ENCODE measurements around the gene RECK.
"Not testable (repeated sequence)": the region's sequence is repeated elsewhere in the genome, so short reads cannot be mapped to it uniquely, and the experiment has no call there.

The RECK gene

GRCh38 chr9:36120705-36121104 is 84.0 kb downstream of the RECK start:
- Histone ChIP-seq H3K4me1 (ENCODE audit: control insufficient read depth in 2 of 2, insufficient read depth in 2 of 2, low read length in 2 of 2) (peaks cover 4 to 14% of the 10 kb centered on the region in 2 donors), H3K27ac (ENCODE audit: low read depth in 2 of 2, low read length in 2 of 2) (no peak overlapping the region), H3K27me3 (ENCODE audit: control insufficient read depth in 2 of 2, insufficient read depth in 2 of 2, low read length in 2 of 2) (no peaks in the 10 kb centered on the region), H3K36me3 (ENCODE audit: control insufficient read depth in 2 of 2, insufficient read depth in 2 of 2, low read length in 2 of 2) (peaks cover 0 to 8% of the 10 kb centered on the region in 2 donors), H3K9ac (ENCODE audit: low read depth in 1 of 2, low read length in 2 of 2) (no peak overlapping the region), H3K4me3 (ENCODE audit: low read length in 2 of 2) (no peak overlapping the region), H3K9me3 (ENCODE audit: control insufficient read depth in 2 of 2, low read length in 2 of 2) (no peaks in the 10 kb centered on the region)

- H3K36me3 ChIP-seq (ENCODE audit: control insufficient read depth in 2 of 2, insufficient read depth in 2 of 2, low read length in 2 of 2): peaks cover 0 to 8% of the 10 kb centered on the region in 2 donors
These were observed 85.3 kb downstream of the RECK start for GRCh38 chr9:36121971-36122370.

GRCh38 chr9:36123515-36123914 is 86.8 kb downstream of the RECK start:
- peaks cover 24 to 35% of the 10 kb centered on the region in 2 donors for H3K4me1 ChIP-seq (ENCODE audit: control insufficient read depth in 2 of 2, insufficient read depth in 2 of 2, low read length in 2 of 2)
- H3K9ac ChIP-seq (ENCODE audit: low read depth in 1 of 2, low read length in 2 of 2): no peak overlapping the region
- H3K9me3 ChIP-seq (ENCODE audit: control insufficient read depth in 2 of 2, low read length in 2 of 2): no peaks in the 10 kb centered on the region
- H3K36me3 ChIP-seq (ENCODE audit: control insufficient read depth in 2 of 2, insufficient read depth in 2 of 2, low read length in 2 of 2): peaks cover 0 to 8% of the 10 kb centered on the region in 2 donors
- no peak overlapping the region for H3K27ac ChIP-seq (ENCODE audit: low read depth in 2 of 2, low read length in 2 of 2)
- H3K27me3 ChIP-seq (ENCODE audit: control insufficient read depth in 2 of 2, insufficient read depth in 2 of 2, low read length in 2 of 2): no peaks in the 10 kb centered on the region
- no peak overlapping the region for H3K4me3 ChIP-seq (ENCODE audit: low read length in 2 of 2)

More at GRCh38 chr9:36121971-36122370, 85.3 kb downstream of the RECK start:
- no peaks in the 10 kb centered on the region for H3K27me3 ChIP-seq (ENCODE audit: control insufficient read depth in 2 of 2, insufficient read depth in 2 of 2, low read length in 2 of 2)
- H3K4me3 ChIP-seq (ENCODE audit: low read length in 2 of 2): no peak overlapping the region
- H3K4me1 ChIP-seq (ENCODE audit: control insufficient read depth in 2 of 2, insufficient read depth in 2 of 2, low read length in 2 of 2): peaks cover 13 to 23% of the 10 kb centered on the region in 2 donors
- no peak overlapping the region for H3K27ac ChIP-seq (ENCODE audit: low read depth in 2 of 2, low read length in 2 of 2)
- no peak overlapping the region for H3K9ac ChIP-seq (ENCODE audit: low read depth in 1 of 2, low read length in 2 of 2)
- H3K9me3 ChIP-seq (ENCODE audit: control insufficient read depth in 2 of 2, low read length in 2 of 2): no peaks in the 10 kb centered on the region

- Histone ChIP-seq H3K9ac (ENCODE audit: low read depth in 1 of 2, low read length in 2 of 2) (no peak overlapping the region), H3K4me3 (ENCODE audit: low read length in 2 of 2) (no peak overlapping the region), H3K9me3 (ENCODE audit: control insufficient read depth in 2 of 2, low read length in 2 of 2) (no peaks in the 10 kb centered on the region), H3K27ac (ENCODE audit: low read depth in 2 of 2, low read length in 2 of 2) (peak overlapping the region; percentile 82 to 87), H3K36me3 (ENCODE audit: control insufficient read depth in 2 of 2, insufficient read depth in 2 of 2, low read length in 2 of 2) (peaks cover 0 to 6% of the 10 kb centered on the region in 2 donors), H3K27me3 (ENCODE audit: control insufficient read depth in 2 of 2, insufficient read depth in 2 of 2, low read length in 2 of 2) (no peaks in the 10 kb centered on the region), H3K4me1 (ENCODE audit: control insufficient read depth in 2 of 2, insufficient read depth in 2 of 2, low read length in 2 of 2) (peaks cover 24 to 32% of the 10 kb centered on the region in 2 donors)
These were observed 88.5 kb downstream of the RECK start for GRCh38 chr9:36125062-36125855.

- H3K9me3 ChIP-seq (ENCODE audit: control insufficient read depth in 2 of 2, low read length in 2 of 2): no peaks in the 10 kb centered on the region
- H3K4me3 ChIP-seq (ENCODE audit: low read length in 2 of 2): peak overlapping the region in 1 of 2 donors; percentile 26
- peaks cover 24 to 32% of the 10 kb centered on the region in 2 donors for H3K4me1 ChIP-seq (ENCODE audit: control insufficient read depth in 2 of 2, insufficient read depth in 2 of 2, low read length in 2 of 2)
- no peaks in the 10 kb centered on the region for H3K27me3 ChIP-seq (ENCODE audit: control insufficient read depth in 2 of 2, insufficient read depth in 2 of 2, low read length in 2 of 2)
- peak overlapping the region in 1 of 2 donors; percentile 38 for H3K9ac ChIP-seq (ENCODE audit: low read depth in 1 of 2, low read length in 2 of 2)
- H3K36me3 ChIP-seq (ENCODE audit: control insufficient read depth in 2 of 2, insufficient read depth in 2 of 2, low read length in 2 of 2): peaks cover 0 to 6% of the 10 kb centered on the region in 2 donors
- peak overlapping the region; percentile 82 to 87 for H3K27ac ChIP-seq (ENCODE audit: low read depth in 2 of 2, low read length in 2 of 2)
These were observed 89.5 kb downstream of the RECK start for GRCh38 chr9:36126016-36126730.

GRCh38 chr9:36127652-36128244 is 91.0 kb downstream of the RECK start:
- Histone ChIP-seq H3K36me3 (ENCODE audit: control insufficient read depth in 2 of 2, insufficient read depth in 2 of 2, low read length in 2 of 2) (peaks cover 0 to 4% of the 10 kb centered on the region in 2 donors), H3K4me1 (ENCODE audit: control insufficient read depth in 2 of 2, insufficient read depth in 2 of 2, low read length in 2 of 2) (peaks cover 24 to 32% of the 10 kb centered on the region in 2 donors), H3K9me3 (ENCODE audit: control insufficient read depth in 2 of 2, low read length in 2 of 2) (no peaks in the 10 kb centered on the region), H3K27me3 (ENCODE audit: control insufficient read depth in 2 of 2, insufficient read depth in 2 of 2, low read length in 2 of 2) (no peaks in the 10 kb centered on the region), H3K4me3 (ENCODE audit: low read length in 2 of 2) (no peak overlapping the region), H3K9ac (ENCODE audit: low read depth in 1 of 2, low read length in 2 of 2) (no peak overlapping the region), H3K27ac (ENCODE audit: low read depth in 2 of 2, low read length in 2 of 2) (peak overlapping the region; percentile 82 to 87)

GRCh38 chr9:36128349-36128748 is 91.6 kb downstream of the RECK start:
- Histone ChIP-seq H3K36me3 (ENCODE audit: control insufficient read depth in 2 of 2, insufficient read depth in 2 of 2, low read length in 2 of 2) (no peaks in the 10 kb centered on the region), H3K27me3 (ENCODE audit: control insufficient read depth in 2 of 2, insufficient read depth in 2 of 2, low read length in 2 of 2) (no peaks in the 10 kb centered on the region), H3K27ac (ENCODE audit: low read depth in 2 of 2, low read length in 2 of 2) (peak overlapping the region; percentile 82 to 87), H3K9ac (ENCODE audit: low read depth in 1 of 2, low read length in 2 of 2) (no peak overlapping the region), H3K9me3 (ENCODE audit: control insufficient read depth in 2 of 2, low read length in 2 of 2) (no peaks in the 10 kb centered on the region), H3K4me1 (ENCODE audit: control insufficient read depth in 2 of 2, insufficient read depth in 2 of 2, low read length in 2 of 2) (peaks cover 24 to 32% of the 10 kb centered on the region in 2 donors), H3K4me3 (ENCODE audit: low read length in 2 of 2) (no peak overlapping the region)

GRCh38 chr9:36129139-36129538 is 92.4 kb downstream of the RECK start:
- H3K27me3 ChIP-seq (ENCODE audit: control insufficient read depth in 2 of 2, insufficient read depth in 2 of 2, low read length in 2 of 2): no peaks in the 10 kb centered on the region
- H3K27ac ChIP-seq (ENCODE audit: low read depth in 2 of 2, low read length in 2 of 2): no peak overlapping the region
- H3K9me3 ChIP-seq (ENCODE audit: control insufficient read depth in 2 of 2, low read length in 2 of 2): no peaks in the 10 kb centered on the region
- no peak overlapping the region for H3K9ac ChIP-seq (ENCODE audit: low read depth in 1 of 2, low read length in 2 of 2)
- no peak overlapping the region for H3K4me3 ChIP-seq (ENCODE audit: low read length in 2 of 2)
- no peaks in the 10 kb centered on the region for H3K36me3 ChIP-seq (ENCODE audit: control insufficient read depth in 2 of 2, insufficient read depth in 2 of 2, low read length in 2 of 2)
- peaks cover 24 to 32% of the 10 kb centered on the region in 2 donors for H3K4me1 ChIP-seq (ENCODE audit: control insufficient read depth in 2 of 2, insufficient read depth in 2 of 2, low read length in 2 of 2)

- not testable (repeated sequence) for H3K36me3 ChIP-seq (ENCODE audit: control insufficient read depth in 2 of 2, insufficient read depth in 2 of 2, low read length in 2 of 2); H3K4me3 ChIP-seq (ENCODE audit: low read length in 2 of 2); H3K27me3 ChIP-seq (ENCODE audit: control insufficient read depth in 2 of 2, insufficient read depth in 2 of 2, low read length in 2 of 2); H3K9me3 ChIP-seq (ENCODE audit: control insufficient read depth in 2 of 2, low read length in 2 of 2); H3K27ac ChIP-seq (ENCODE audit: low read depth in 2 of 2, low read length in 2 of 2); H3K9ac ChIP-seq (ENCODE audit: low read depth in 1 of 2, low read length in 2 of 2)
- peaks cover 15 to 19% of the 10 kb centered on the region in 2 donors for H3K4me1 ChIP-seq (ENCODE audit: control insufficient read depth in 2 of 2, insufficient read depth in 2 of 2, low read length in 2 of 2)
These were observed 95.0 kb downstream of the RECK start for GRCh38 chr9:36131666-36132065.

GRCh38 chr9:36132086-36132485 is 95.4 kb downstream of the RECK start:
- Histone ChIP-seq H3K4me1 (ENCODE audit: control insufficient read depth in 2 of 2, insufficient read depth in 2 of 2, low read length in 2 of 2) (peaks cover 13 to 16% of the 10 kb centered on the region in 2 donors), H3K27ac (ENCODE audit: low read depth in 2 of 2, low read length in 2 of 2) (no peak overlapping the region), H3K9me3 (ENCODE audit: control insufficient read depth in 2 of 2, low read length in 2 of 2) (no peaks in the 10 kb centered on the region), H3K9ac (ENCODE audit: low read depth in 1 of 2, low read length in 2 of 2) (no peak overlapping the region), H3K36me3 (ENCODE audit: control insufficient read depth in 2 of 2, insufficient read depth in 2 of 2, low read length in 2 of 2) (no peaks in the 10 kb centered on the region), H3K4me3 (ENCODE audit: low read length in 2 of 2) (no peak overlapping the region), H3K27me3 (ENCODE audit: control insufficient read depth in 2 of 2, insufficient read depth in 2 of 2, low read length in 2 of 2) (no peaks in the 10 kb centered on the region)
